Measurements from ENCODE around the gene SFT2D3. TPM values are rescaled to one million over a fixed set of nuclear protein-coding genes. Genes with fewer than 3 reads are reported as not detected.

The SFT2D3 gene
- total and polyA plus RNA-seq, 2 donors (not counting 1 experiment from before 2014, with no cell fraction given), result 3.5 to 14.2 TPM

DNA sequence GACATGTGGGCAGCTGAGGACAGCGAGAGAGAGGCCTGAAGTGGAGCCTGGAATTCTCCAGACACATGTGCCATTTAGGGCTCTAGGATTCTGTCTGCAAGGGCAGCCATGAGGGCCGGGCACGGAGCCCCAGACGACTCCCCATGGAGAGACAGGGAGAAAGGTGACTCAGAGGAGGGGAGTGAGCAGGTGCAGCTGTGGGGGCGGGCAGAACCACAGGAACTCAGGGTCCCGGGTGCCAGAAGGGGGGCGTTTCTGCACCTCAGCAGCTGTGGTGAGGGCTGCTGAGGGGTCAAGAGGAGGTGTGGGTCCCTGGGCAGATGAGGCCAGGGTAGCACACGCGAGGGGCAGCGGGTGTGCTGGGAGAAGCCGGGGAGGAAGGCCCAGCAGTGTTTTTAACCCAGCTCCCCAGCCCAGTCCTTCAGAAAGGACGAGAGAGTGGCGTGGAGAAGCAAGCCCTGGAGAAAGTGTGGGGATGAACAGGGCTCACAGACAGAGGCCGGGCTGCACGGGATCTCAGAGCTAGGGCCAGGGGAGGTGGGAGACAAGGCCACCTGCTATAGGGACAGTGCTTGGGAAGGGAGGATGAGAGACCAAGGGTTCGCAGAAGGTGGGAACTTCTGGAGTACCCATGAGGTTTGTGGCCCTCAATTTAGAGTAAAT lies 47.7 kb upstream of the SFT2D3 start:
- Histone ChIP-seq H3K4me2 (replicated peaks; ENCODE audit: low read depth, low read length, poor library complexity, severe bottlenecking) (no peak overlapping the region), H3K79me2 (ENCODE audit: control insufficient read depth, insufficient read depth, low read length) (no peaks in the 10 kb centered on the region), H3K4me1 (ENCODE audit: control insufficient read depth in 2 of 2, insufficient read depth in 2 of 2, low read length in 2 of 2) (peaks cover 30 to 49% of the 10 kb centered on the region in 2 donors), H3K27ac (ENCODE audit: low read length in 2 of 2) (no peak overlapping the region), H3K4me3 (ENCODE audit: control extremely low read depth in 1 of 5, extremely low read depth in 1 of 5, insufficient read depth in 1 of 5, low read depth in 2 of 5, low read length in 4 of 5) (no peak overlapping the region), H2AFZ (ENCODE audit: insufficient read depth, low read depth, low read length, poor library complexity, severe bottlenecking) (no peak overlapping the region), H3K27me3 (replicated peaks in 1 of 4; ENCODE audit: control extremely low read depth in 1 of 4, control insufficient read depth in 3 of 4, insufficient read depth in 4 of 4, low read length in 3 of 4) (no peaks in the 10 kb centered on the region), H3K36me3 (replicated peaks in 1 of 2; ENCODE audit: control extremely low read depth in 1 of 2, control insufficient read depth in 1 of 2, extremely low read depth in 1 of 2, insufficient read depth in 2 of 2, low read length in 1 of 2) (no peaks in the 10 kb centered on the region), H3K9me3 (ENCODE audit: control extremely low read depth in 1 of 3, control insufficient read depth in 2 of 3, insufficient read depth in 1 of 3, low read length in 2 of 3) (peaks cover 0 to 8% (median 0%) of the 10 kb centered on the region in 3 donors), H3K9ac (ENCODE audit: low read length) (no peak overlapping the region), H4K20me1 (ENCODE audit: control insufficient read depth, insufficient read depth, low read length, poor library complexity, severe bottlenecking) (no peaks in the 10 kb centered on the region)
- ChIA-PET POLR2A (no interaction called here), CTCF (interaction anchor here (1.3 to 19.3 kb wide), 3 partner anchors 12 to 75 kb away, joined by 5 to 553 read pairs (median 8); no protein-coding TSS in a partner anchor)
- DNase-seq, result no peak
- H3K27me3 Mint-ChIP-seq, result no peaks in the 10 kb centered on the region
- TF ChIP-seq EZH2 (IDR thresholded peaks at IDR 0.05; ENCODE audit: borderline replicate concordance, insufficient read depth, low read depth, low read length, poor library complexity, severe bottlenecking), result no peak
- TF ChIP-seq, protein P1, sequence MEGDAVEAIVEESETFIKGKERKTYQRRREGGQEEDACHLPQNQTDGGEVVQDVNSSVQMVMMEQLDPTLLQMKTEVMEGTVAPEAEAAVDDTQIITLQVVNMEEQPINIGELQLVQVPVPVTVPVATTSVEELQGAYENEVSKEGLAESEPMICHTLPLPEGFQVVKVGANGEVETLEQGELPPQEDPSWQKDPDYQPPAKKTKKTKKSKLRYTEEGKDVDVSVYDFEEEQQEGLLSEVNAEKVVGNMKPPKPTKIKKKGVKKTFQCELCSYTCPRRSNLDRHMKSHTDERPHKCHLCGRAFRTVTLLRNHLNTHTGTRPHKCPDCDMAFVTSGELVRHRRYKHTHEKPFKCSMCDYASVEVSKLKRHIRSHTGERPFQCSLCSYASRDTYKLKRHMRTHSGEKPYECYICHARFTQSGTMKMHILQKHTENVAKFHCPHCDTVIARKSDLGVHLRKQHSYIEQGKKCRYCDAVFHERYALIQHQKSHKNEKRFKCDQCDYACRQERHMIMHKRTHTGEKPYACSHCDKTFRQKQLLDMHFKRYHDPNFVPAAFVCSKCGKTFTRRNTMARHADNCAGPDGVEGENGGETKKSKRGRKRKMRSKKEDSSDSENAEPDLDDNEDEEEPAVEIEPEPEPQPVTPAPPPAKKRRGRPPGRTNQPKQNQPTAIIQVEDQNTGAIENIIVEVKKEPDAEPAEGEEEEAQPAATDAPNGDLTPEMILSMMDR (IDR thresholded peaks at IDR 0.05), result no peak
- WGBS (ENCODE audit: insufficient coverage), result 68% methylated on average over 15 of the region's 16 CpGs
- no peak overlapping the region for H3K4me3 Mint-ChIP-seq
- H3K9me3 Mint-ChIP-seq (ENCODE audit: insufficient read depth), result no peaks in the 10 kb centered on the region
- no peak for ATAC-seq (ENCODE audit: low read depth)
- intact Hi-C loops (cut with micrococcal nuclease), result no loop called here
- H3K4me1 Mint-ChIP-seq, result peaks cover 43% of the 10 kb centered on the region
- no peak overlapping the region for H3K27ac Mint-ChIP-seq

DNA sequence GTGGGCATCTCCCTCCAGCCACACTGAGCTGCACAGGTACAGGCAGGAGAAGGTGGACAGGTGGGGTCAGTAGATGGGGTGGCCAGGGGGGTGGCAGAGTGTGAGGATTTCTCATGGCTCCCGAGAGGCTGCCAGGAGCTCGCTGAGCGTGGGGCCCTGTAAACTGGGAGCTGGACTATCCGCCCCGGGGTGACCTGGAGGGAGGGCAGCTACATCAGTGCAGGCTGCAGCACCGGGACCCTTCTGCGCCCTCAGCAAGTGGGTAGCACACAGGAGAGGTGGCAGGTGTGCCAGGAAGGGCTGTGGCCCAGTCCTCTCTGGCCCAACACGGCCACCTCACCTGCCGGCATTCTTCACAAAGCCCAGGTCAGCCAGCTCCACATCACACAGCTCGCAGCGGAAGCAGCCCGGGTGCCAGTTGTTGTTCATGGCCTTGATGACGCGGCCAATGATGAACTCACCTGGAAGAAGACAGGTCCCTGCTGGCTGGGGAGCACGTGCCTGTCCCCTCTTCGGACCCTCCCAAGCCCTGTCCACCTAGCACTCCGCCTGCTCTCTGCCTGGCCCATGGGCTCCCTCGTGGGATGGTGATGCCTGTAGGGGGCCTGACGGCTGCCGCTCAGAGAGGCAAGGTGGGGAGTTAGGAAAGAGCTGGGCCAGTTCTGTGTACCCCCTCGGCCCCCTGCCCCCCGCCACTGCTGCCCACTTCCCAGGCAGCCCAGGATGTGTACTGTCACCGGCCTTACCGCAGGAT lies 47.0 kb upstream of the SFT2D3 start:
- Mint-ChIP-seq H3K4me3 (no peak overlapping the region), H3K27ac (no peak overlapping the region), H3K9me3 (ENCODE audit: insufficient read depth) (no peaks in the 10 kb centered on the region), H3K4me1 (peaks cover 40% of the 10 kb centered on the region), H3K27me3 (no peaks in the 10 kb centered on the region)
- intact Hi-C loops (cut with micrococcal nuclease), result no loop called here
- ATAC-seq (ENCODE audit: low read depth), result no peak
- H3K9me3 ChIP-seq (ENCODE audit: control extremely low read depth in 1 of 3, control insufficient read depth in 2 of 3, insufficient read depth in 1 of 3, low read length in 2 of 3), result peaks cover 0 to 13% (median 0%) of the 10 kb centered on the region in 3 donors
- no peak overlapping the region for H2AFZ ChIP-seq (ENCODE audit: insufficient read depth, low read depth, low read length, poor library complexity, severe bottlenecking)
- H3K4me3 ChIP-seq (ENCODE audit: control extremely low read depth in 1 of 5, extremely low read depth in 1 of 5, insufficient read depth in 1 of 5, low read depth in 2 of 5, low read length in 4 of 5), result no peak overlapping the region
- 95% methylated on average over 23 of the region's 24 CpGs for WGBS (ENCODE audit: insufficient coverage)
- no peaks in the 10 kb centered on the region for H3K36me3 ChIP-seq (replicated peaks in 1 of 2; ENCODE audit: control extremely low read depth in 1 of 2, control insufficient read depth in 1 of 2, extremely low read depth in 1 of 2, insufficient read depth in 2 of 2, low read length in 1 of 2)
- ChIA-PET POLR2A (no interaction called here), CTCF (interaction anchor here (19.3 kb wide), 1 partner anchor 61 kb away, joined by 553 read pairs; no protein-coding TSS in a partner anchor)
- peaks cover 27 to 44% of the 10 kb centered on the region in 2 donors for H3K4me1 ChIP-seq (ENCODE audit: control insufficient read depth in 2 of 2, insufficient read depth in 2 of 2, low read length in 2 of 2)
- no peak overlapping the region for H3K4me2 ChIP-seq (replicated peaks; ENCODE audit: low read depth, low read length, poor library complexity, severe bottlenecking)
- H4K20me1 ChIP-seq (ENCODE audit: control insufficient read depth, insufficient read depth, low read length, poor library complexity, severe bottlenecking), result no peaks in the 10 kb centered on the region
- H3K79me2 ChIP-seq (ENCODE audit: control insufficient read depth, insufficient read depth, low read length), result no peaks in the 10 kb centered on the region
- no peak for DNase-seq
- no peak overlapping the region for H3K9ac ChIP-seq (ENCODE audit: low read length)
- H3K27ac ChIP-seq (ENCODE audit: low read length in 2 of 2), result no peak overlapping the region
- TF ChIP-seq EZH2 (IDR thresholded peaks at IDR 0.05; ENCODE audit: borderline replicate concordance, insufficient read depth, low read depth, low read length, poor library complexity, severe bottlenecking), result no peak
- TF ChIP-seq, protein P1 (IDR thresholded peaks at IDR 0.05), result no peak
- no peaks in the 10 kb centered on the region for H3K27me3 ChIP-seq (replicated peaks in 1 of 4; ENCODE audit: control extremely low read depth in 1 of 4, control insufficient read depth in 3 of 4, insufficient read depth in 4 of 4, low read length in 3 of 4)
